GM19468 (cell line): ENCODE results near the gene MAML2.

Experiments used
- ATAC-seq: cut with Tn5 transposase; IDR thresholded peaks from one replicate; pipeline ENCODE4 v1.9.1; 2021; ENCODE audit warnings: mild to moderate bottlenecking, moderate library complexity, moderate number of reproducible peaks; ENCODE audit not compliant: unreplicated experiment; ENCODE audit errors: extremely low read depth

MAML2 gene

GRCh38 chr11:95972060-95972459 lies 370.9 kb downstream of the MAML2 start:
- ATAC-seq, result no peak

GRCh38 chr11:95968585-95968984 lies 374.4 kb downstream of the MAML2 start:
- ATAC-seq, result no peak

GRCh38 chr11:95964281-95964680 lies 378.7 kb downstream of the MAML2 start:
- ATAC-seq, result no peak

GRCh38 chr11:95961758-95962157 lies 381.2 kb downstream of the MAML2 start:
- no peak for ATAC-seq

- ATAC-seq, result no peak
These were observed 392.1 kb downstream of the MAML2 start for GRCh38 chr11:95950905-95951304.

GRCh38 chr11:95948637-95949036 lies 394.4 kb downstream of the MAML2 start:
- no peak for ATAC-seq

GRCh38 chr11:95944623-95945022 lies 398.4 kb downstream of the MAML2 start:
- no peak for ATAC-seq

GRCh38 chr11:95943546-95943945 lies 399.4 kb downstream of the MAML2 start:
- ATAC-seq, result no peak

- ATAC-seq, result no peak
These were observed 403.9 kb downstream of the MAML2 start for GRCh38 chr11:95939091-95939490.

GRCh38 chr11:95937358-95937757 lies 405.6 kb downstream of the MAML2 start:
- ATAC-seq, result no peak

- no peak for ATAC-seq
These were observed 409.4 kb downstream of the MAML2 start for GRCh38 chr11:95933594-95933993.

GRCh38 chr11:95931916-95932315 lies 411.1 kb downstream of the MAML2 start:
- ATAC-seq, result no peak

GRCh38 chr11:95930948-95931347 lies 412.0 kb downstream of the MAML2 start:
- ATAC-seq, result no peak

- no peak for ATAC-seq
These were observed 416.3 kb downstream of the MAML2 start for GRCh38 chr11:95926726-95927125.
